ENCODE data around the gene SPRYD7.
"Not testable (repeated sequence)": the region's sequence is repeated elsewhere in the genome, so short reads cannot be mapped to it uniquely, and the experiment has no call there.

The SPRYD7 gene

DNA sequence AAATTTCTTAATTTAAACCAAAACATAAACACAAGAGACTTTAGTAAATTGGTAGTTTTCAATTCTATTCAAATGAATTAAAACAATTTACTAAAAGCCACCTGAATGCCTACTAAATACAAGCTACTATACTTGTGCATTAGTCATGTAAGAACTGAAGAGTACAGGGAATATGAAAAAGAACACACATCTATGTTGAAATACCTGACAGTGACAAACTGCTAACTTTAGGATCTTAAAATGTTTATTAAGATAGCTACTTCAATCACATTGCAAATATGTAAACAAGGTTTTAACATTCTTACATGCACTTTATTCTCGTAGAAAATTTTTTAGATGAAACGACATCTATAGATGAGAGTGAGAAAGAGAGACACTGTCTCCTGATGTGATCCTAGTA is 4.1 kb downstream of the SPRYD7 start:
- no peak for DNase-seq

DNA sequence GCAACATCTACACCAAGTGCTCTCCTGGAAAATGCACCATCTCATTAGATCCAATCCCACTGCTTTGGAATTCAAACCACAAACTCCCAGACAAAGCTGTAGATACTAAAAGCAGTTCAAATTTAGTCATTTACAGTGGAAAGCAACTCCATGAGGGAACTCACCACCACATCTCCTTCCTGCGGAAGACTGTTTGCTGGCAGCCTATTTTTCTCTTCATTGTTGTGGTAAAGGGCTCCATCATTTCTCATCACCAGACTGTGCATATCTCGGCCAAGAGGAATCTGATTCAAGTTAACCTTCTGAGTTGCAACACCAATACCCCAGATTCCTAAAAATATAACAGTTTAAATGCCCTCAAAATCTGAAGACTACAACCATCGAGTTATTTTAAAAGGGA is 8.4 kb downstream of the SPRYD7 start:
- no peak for DNase-seq

DNA sequence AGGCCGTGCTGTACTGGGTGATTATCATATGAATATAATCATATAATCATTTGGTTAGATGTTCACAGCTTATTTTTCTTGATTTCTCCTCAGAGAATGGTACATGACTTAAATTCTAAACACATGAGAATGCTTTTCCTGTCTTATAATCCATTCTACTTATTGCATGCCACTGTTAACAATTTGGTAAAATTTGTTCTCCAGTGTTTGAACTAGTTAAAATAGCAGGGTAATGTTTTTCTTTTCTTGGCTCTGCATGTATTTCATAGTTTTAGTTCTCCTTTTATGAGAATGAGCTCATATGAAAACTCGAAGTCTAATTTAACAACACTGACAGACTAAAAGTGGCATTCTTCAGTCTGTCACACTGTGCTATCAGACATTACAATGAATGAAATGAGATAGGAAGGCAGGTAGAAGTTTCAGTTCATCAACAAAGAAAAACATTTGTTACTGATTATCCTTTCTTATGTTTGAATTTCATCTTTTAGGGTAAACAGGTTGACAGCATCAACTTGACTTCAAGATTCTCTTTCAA is 10.2 kb downstream of the SPRYD7 start:
- no peak for DNase-seq

DNA sequence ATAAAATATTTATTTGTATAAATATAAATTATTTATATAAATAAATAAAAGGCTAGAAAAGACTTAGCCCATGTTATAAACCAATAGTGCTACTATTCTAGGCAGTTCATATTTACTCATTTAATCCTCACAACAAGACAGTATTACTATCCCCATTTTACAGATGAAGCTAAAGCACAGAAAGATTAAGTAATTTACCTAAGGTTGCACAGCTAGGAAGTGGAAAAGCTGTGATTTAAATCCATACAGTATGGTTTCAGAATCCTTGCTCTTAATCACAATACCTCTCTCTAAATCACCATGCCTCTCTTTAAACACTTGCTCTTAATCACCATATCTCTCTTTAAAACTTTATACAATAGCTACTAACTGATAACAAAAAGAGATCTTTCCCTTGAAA is 13.8 kb downstream of the SPRYD7 start:
- no peak for DNase-seq

DNA sequence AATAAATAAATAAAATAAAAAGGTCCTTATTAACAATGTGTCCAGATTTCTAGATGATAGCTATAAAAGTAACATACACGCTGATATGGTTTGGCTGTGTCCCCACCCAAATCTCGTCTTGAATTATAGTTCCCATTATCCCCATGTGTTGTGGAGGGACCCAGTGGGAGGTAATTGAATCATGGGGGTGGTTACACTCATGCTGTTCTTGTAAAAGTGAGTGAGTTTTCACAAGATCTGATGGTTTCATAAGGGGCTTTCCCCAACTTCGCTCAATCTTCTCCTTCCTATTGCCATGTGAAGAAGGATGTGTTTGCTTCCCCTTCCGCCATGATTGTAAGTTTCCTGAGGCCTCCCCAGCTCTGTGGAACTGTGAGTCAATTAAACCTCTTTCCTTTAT is 15.2 kb downstream of the SPRYD7 start:
- DNase-seq: not testable (repeated sequence)

DNA sequence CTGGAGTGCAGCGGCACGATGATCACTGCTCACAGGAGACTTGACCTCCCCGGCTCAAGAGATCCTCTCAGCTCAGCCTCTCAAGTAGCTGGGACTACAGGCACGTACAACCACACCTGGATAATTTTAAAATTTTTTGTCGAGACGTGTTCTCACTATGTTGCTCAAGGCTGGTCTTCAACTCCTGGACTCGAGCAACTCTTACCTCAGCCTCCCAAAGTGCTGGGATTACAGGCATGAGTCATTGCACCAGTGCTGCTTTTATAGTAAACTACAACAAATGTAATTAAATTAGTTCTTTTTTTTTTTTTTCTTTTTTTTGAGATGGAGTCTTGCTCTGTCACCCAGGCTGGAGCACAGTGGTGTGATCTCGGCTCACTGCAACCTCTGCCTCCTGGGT is 18.0 kb downstream of the SPRYD7 start:
- DNase-seq: not testable (repeated sequence)

DNA sequence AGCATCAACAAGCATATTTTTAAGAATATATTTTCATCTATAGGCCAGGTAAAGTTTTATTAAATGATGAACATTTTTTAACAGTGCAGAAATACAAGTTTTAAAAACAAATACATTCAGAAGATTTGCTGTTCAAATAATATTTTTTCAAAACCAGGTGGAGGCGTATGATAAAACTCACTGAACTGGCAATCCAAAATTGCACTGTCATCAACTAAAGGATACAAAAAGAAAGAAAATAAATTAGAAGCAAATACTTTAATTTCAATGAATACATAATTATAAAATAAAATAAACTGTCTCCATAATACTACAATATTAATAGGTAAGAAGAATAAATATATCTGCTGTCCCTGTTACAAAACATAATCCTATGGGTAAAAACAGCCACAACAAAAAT is 21.2 kb downstream of the SPRYD7 start:
- DNase-seq: no peak

DNA sequence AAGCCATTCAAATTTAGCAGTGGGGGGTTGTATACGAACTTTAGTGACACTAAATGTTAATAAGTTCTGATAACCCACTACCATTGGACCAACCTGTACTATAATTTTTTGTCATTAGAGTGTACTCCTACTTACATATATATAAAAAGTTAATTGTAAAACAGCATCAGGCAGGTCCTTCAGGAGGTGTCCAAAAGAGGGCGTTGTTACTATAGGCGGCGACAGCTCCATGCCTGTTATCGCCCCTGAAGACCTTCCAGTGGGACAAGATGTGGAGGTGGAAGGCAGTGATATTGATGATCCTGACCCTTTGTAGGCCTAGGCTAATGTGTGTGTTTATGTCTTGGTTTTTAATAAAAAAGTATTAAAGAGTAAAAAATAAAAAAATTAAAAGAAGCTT is 27.5 kb downstream of the SPRYD7 start:
- DNase-seq: no peak

DNA sequence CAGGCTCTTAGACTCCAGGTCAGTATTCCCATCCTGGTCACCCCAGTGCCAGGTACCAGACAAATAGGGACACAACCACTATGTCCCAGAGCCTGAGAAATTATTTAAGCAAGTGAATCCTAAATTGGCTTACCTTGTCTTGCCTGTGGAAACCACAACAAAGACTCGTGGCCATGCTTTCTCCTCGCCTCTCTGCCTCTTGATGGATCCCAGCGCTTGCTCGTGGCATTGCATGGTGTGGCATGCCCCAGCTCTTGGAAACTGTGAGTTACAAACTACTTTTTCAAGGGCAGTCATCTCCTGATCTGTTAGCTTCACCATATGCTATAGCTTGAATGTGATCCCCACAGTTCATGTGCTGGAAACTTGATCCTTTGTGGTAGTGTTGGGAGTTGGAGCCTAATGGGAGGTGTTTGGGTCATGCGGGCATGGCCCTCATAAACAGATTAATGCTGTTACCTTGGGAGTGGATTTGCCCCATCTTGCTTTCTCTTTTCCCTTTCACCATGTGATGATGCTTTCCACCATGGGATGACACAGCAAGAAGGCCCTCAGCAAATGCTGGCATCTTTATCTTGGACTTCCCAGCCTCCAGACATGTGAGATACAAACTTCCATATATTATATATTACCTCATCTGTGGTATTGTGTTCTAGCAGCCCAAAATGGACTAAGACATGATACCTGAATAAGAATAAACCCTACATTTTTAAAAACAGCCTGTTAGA is 31.2 kb downstream of the SPRYD7 start:
- DNase-seq: no peak

DNA sequence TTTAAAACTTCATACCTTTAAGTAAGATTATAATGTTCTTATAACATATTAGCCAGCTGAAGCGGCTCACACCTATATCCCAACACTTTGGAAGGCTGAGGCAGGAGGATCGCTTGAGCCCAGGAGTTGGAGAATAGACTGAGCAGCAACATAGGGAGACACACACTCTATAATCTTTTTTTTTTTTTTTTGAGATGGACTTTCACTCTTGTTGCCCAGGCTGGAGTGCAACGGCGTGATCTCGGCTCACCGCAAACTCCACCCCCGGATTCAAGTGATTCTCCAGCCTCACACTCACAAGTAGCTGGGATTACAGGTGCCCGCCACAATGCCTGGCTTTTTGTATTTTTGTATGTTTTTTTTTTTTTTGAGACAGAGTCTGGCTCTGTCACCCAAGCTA is 37.3 kb downstream of the SPRYD7 start:
- no peak for DNase-seq

DNA sequence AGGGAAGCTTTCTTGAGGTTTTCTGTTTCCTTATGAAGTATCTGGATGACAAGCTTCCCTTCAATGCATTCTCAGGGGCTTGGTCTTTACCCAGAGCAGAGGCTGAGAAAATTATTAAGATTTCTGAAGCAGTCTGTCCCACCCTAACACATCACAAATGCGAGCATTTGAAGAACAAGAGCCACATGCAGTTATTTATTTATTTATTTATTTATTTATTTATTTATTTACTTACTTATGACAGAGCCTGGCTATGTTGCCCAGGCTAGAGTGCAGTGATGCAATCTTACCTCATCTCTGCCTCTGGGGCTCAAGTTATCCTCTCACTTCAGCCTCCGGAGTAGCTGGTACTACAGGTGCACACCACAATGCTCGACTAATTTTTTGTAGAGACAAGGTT is 38.4 kb downstream of the SPRYD7 start:
- DNase-seq: no peak

DNA sequence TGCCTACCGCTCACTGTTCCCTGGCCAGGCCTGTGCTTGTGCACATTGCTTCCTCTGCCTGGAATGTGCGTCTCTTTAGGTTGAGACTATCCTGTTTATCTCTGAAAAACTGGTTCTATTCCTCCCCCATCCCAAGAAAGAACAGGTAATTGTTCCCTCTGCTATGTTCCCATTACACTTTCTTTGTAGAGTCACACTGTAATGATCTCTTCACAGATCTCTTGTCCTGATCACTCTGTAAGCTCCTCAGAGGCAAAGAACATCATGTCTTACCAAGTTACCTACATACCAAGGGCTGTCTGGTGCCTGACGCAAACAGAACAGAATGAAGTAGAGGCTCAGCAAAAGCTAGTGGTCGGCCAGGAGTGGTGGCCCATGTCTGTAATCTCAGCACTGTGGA is 40.3 kb downstream of the SPRYD7 start:
- DNase-seq: no peak

DNA sequence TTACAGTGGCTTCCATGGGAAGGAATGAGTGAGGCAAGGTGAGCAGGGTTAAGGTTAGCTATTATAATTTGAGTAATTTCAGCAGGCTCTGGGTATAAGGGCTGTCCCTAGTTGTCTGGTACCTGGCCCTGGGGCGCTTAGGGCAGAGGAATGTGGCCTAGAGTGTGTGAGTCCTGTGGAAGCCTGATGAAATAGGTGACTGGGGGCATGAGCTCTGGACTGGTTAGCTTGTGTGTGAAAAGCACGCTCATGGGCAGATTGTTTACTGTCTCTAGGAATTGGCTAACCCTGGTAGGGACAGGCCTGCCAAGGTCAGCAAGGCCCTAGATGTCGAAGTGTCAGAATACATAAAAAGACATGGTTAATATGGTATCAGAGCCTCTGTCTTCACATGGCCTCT is 42.5 kb downstream of the SPRYD7 start:
- no peak for DNase-seq

DNA sequence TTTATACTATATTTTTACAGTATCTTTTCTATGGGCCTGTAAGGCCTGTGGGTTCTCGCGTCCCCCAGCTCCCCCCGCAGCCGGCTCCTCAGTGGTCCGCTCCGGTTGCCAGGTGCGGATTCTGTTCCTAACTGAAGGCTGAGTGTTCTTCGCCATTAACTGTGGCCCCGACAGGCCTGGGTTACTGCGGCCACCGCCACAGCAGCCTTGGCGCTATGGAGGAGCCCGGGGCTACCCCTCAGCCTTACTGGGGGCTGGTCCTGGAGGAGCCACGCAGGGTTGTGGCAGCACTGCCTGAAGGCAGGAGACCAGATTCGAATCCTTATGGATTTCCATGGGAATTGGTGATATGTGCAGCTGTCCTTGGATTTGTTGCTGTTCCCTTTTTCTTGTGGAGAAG is 45.8 kb downstream of the SPRYD7 start:
- no peak for DNase-seq

DNA sequence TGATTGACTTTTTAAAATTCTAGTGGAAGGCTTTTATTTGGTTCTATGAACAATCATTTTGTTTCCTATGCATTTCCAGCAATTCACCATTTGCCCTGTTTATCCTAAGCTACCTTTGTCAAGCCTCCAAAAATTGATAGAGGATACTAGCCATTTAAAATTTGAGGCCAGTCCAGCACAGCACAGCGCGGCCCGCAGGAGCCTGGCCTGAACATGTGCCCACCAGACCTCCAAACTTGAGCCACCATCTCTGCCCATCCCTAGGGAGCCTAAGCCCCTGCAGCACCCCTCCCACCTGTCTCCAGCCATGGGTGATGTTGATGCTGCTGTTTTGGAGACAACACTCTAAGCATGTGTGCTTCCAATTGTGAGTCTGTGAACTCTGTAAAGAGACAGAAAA is 57.5 kb downstream of the SPRYD7 start:
- DNase-seq: no peak

DNA sequence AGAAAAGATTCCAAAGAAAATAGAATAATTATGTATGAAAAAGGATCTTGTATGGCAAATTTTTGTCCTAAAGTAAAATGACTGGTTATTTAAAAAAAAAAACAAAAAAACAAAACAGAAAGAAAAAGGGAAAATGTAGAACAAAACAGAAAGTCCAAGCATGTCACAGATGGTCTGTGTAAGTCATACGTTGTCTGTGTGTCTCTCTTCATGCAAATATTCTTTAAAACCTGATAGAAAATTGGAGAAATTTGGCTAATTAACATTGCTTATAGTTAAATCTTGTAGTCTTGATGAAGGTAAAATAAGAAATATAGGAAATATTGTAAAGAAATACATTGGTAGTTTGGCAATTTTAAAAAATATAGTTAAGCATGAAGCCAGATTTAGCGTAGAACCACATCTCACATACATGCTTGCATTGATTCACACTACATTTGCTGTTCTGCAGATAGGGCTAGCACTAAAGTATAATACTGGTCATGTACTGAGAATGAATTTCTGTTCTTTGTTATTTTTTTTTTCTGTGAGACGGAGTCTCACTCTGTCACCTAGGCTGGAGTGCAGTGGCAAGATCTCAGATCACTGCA is 58.4 kb downstream of the SPRYD7 start:
- DNase-seq: no peak

DNA sequence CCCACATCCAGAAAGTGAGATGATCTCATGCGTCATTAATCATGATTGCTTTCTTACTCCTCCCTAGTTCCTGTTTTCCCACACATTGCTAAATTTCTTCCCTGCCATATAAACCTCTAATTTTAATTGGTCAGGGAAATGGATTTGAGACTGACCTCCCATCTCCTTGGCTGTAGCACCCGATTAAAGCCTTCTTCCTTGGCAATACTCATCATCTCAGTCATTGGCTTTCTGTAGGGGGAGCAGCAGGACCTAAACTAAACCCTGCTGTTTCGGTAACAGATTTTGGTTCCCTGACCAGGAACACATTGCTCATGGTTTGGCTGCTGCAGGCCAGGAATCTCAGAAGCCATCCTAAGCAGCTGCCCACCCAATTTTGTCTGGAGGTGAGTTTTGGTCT is 61.7 kb downstream of the SPRYD7 start:
- DNase-seq: no peak

DNA sequence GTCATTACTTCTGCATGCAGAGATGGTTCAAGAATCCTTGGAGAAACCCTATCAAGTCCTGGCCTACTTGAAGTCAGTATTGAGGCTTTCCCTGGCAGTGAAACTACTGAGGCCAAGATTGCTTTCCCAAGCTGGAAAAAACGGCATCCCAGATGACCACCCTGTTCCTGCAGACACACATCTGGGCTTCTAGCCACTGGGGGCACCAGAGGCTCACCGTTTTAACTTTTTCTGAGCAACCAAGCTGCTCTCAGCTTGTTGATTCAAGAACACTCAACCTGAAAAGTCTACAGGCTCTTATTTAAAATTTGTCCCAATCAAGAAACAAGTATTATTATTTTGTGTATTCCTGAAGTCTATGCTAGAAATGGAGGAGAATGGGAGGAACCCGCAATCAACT is 66.6 kb downstream of the SPRYD7 start:
- DNase-seq: no peak

DNA sequence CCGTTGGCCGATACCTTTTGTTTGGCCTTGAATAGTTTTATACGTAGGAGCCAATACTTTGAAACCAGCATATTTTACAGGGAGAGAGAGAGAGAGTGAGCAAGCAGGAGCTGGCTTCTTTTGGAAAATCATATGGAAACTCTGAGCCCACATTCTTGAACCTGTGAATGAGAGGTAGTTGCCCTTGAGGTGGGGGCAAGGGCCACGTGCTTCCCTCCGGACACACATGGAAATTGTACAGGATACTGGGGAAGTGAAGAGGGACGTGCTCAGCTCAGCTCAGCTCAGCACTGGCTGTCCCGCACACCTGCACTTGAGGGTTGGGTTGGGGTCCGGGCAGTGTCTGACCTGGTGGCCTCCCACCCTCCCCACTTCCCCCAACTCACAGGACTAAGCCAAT is 68.3 kb downstream of the SPRYD7 start:
- DNase-seq: no peak

DNA sequence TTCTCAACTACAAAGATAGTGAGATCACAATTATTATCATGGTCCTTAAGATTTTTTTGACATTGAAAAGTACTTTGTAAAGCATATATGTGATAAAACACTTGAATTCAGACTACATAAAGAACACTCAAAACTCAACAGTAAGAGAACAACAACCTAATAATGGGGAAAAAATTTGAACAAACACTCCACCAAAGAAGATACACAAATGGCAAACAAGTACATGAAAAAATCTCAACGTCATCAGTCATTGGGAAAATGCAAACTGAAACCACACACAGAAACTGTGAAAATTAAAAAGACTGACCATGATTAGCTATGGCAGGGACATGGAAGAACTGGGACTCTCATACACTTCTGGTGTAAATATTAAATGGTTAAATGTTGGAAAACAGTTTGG is 70.9 kb downstream of the SPRYD7 start:
- no peak for DNase-seq

DNA sequence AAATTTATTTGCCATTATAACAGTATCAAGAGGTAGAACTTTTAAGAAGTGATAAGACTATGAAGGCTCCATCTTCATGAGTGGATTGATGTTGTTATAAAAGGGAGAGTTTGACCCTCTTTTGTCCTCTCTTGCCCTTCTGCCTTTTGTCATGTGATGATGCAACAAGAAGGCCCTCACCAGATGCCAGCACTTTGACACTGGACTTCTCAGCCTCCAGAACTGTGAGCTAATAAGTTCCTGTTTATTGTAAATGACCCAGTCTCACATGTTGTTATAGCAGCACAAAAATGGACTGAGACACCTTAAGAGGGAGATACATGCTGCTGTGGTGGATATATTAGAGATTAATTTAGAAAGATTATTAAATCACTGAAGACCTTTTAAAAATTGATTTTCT is 71.6 kb downstream of the SPRYD7 start:
- no peak for DNase-seq
